Testis (tissue), 2 donors: ENCODE data around the gene HHATL.

Experiments
- CTCF ChIP-seq, 3 experiments: fragments of 450-650 bp in 2 of 3; fragments of 200-600 bp in 1 of 3; sonication (generic) in 1 of 3; IDR thresholded peaks; one replicate each; pipeline ENCODE4 v1.5.1; 2016 to 2019; ENCODE audit warnings: antibody characterized with exemption in 3 of 3, mild to moderate bottlenecking in 2 of 3, moderate library complexity in 1 of 3
- POLR2A ChIP-seq: fragments of 450-650 bp; IDR thresholded peaks from one replicate; pipeline ENCODE4 v1.6.1; 2017; ENCODE audit warnings: antibody characterized with exemption, mild to moderate bottlenecking, moderate library complexity

GRCh38 chr3:42733501-42734262 lies 31.1 kb upstream of the HHATL start:
- no peak for TF ChIP-seq CTCF (IDR thresholded peaks at IDR 0.05)
- no peak for TF ChIP-seq POLR2A
